DND-41 (cell line): Measurements from ENCODE around the gene NTN4.

ENCODE experiments used
- ATAC-seq: fragments of 200-7000 bp; cut with Tn5 transposase; 3 replicates; pipeline ENCODE4 v1.9.1; 2021; ENCODE audit warnings: low read depth; ENCODE audit not compliant: insufficient read depth
- DNase-seq: peaks from one replicate; pipeline ENCODE4 v3.0.0-alpha.2; 2020
- H2AFZ ChIP-seq: 2 replicates; pipeline ENCODE4 v1.6.0; 2012; ENCODE audit warnings: low read depth, low read length
- H3K27ac ChIP-seq: 2 replicates; pipeline ENCODE4 v1.5.1; 2012; ENCODE audit warnings: low read length, inconsistent platforms
- H3K27me3 ChIP-seq: fragments of 200-600 bp; sonication (generic); 2 replicates; pipeline ENCODE4 v1.6.0; 2012; ENCODE audit warnings: low read length, mild to moderate bottlenecking, inconsistent platforms; ENCODE audit not compliant: insufficient read depth, poor library complexity
- H3K36me3 ChIP-seq: 2 replicates; pipeline ENCODE4 v1.5.1; 2012; ENCODE audit warnings: low read length, inconsistent platforms; ENCODE audit not compliant: insufficient read depth
- H3K4me1 ChIP-seq: 2 replicates; pipeline ENCODE4 v1.5.1; 2012; ENCODE audit warnings: mild to moderate bottlenecking, low read length; ENCODE audit not compliant: insufficient read depth
- H3K4me2 ChIP-seq: 2 replicates; pipeline ENCODE4 v1.6.0; 2012; ENCODE audit warnings: mild to moderate bottlenecking, moderate library complexity, low read length, inconsistent platforms; ENCODE audit not compliant: insufficient read depth
- H3K4me3 ChIP-seq, 2 experiments: fragments of 200-600 bp in 1 of 2; shearing (Covaris generic) in 1 of 2; 2 replicates each; pipeline ENCODE4 v1.5.1; 2012 to 2016; ENCODE audit warnings: inconsistent platforms in 2 of 2, low read length in 2 of 2, mild to moderate bottlenecking in 2 of 2, low read depth in 1 of 2, moderate library complexity in 1 of 2
- H3K79me2 ChIP-seq: 2 replicates; pipeline ENCODE4 v1.6.0; 2012; ENCODE audit warnings: low read length, inconsistent platforms; ENCODE audit not compliant: insufficient read depth
- H3K9ac ChIP-seq: 2 replicates; pipeline ENCODE4 v1.6.0; 2012; ENCODE audit warnings: low read depth, mild to moderate bottlenecking, inconsistent platforms, low read length, moderate library complexity
- H3K9me3 ChIP-seq: 2 replicates; pipeline ENCODE4 v1.5.1; 2012; ENCODE audit warnings: low read length, moderate library complexity, mild to moderate bottlenecking, inconsistent platforms; ENCODE audit not compliant: insufficient read depth, severe bottlenecking
- H4K20me1 ChIP-seq: 2 replicates; pipeline ENCODE4 v1.6.0; 2012; ENCODE audit warnings: low read length; ENCODE audit not compliant: insufficient read depth
- EZH2 ChIP-seq: IDR thresholded peaks from 3 replicates; pipeline ENCODE4 v1.6.1; 2012; ENCODE audit warnings: borderline replicate concordance, low read depth, mild to moderate bottlenecking, moderate library complexity, low read length, inconsistent platforms; ENCODE audit not compliant: severe bottlenecking
- TF ChIP-seq, protein P1 (sequence below): IDR thresholded peaks from 2 replicates; pipeline ENCODE4 v1.5.1; 2012; ENCODE audit warnings: borderline replicate concordance, low read length, moderate library complexity, mild to moderate bottlenecking; ENCODE audit not compliant: poor library complexity, severe bottlenecking; ENCODE audit errors: extremely low read depth

Gene NTN4

DNA sequence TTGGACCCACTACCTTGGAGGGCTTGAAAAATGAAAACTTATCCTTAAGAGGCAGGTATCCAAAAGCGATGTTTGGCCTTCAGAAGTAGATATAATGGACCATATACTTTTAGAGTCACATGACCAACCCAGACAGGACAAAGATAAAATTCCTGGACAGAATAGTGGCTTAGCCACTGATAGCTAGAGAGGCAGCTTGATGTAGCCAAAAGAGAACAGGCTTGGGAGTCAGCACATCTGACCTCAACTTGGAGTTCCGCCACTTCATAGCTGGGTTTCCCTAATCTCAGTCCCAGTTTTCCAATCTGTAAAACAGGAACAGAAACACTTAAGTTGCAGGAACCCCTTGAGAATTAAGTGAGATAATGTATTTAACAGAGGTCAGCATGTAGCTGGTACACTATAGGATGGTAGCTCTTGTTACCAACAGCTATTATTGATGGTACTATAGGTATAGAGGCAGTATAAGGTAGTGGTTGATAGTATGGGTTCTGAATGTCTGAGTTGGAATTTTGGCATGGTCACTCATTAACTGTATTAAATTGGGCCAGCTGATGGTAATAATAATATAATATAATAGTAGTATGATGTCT lies 176.1 kb downstream of the NTN4 start:
- Histone ChIP-seq H2AFZ (no peak overlapping the region), H4K20me1 (no peaks in the 10 kb centered on the region), H3K27me3 (no peaks in the 10 kb centered on the region), H3K79me2 (no peaks in the 10 kb centered on the region), H3K36me3 (no peaks in the 10 kb centered on the region), H3K27ac (no peak overlapping the region), H3K9ac (no peak overlapping the region), H3K4me2 (no peak overlapping the region), H3K4me3 (no peak overlapping the region), H3K9me3 (no peaks in the 10 kb centered on the region), H3K4me1 (no peaks in the 10 kb centered on the region)
- DNase-seq, result no peak
- no peak for TF ChIP-seq EZH2
- TF ChIP-seq, protein P1, sequence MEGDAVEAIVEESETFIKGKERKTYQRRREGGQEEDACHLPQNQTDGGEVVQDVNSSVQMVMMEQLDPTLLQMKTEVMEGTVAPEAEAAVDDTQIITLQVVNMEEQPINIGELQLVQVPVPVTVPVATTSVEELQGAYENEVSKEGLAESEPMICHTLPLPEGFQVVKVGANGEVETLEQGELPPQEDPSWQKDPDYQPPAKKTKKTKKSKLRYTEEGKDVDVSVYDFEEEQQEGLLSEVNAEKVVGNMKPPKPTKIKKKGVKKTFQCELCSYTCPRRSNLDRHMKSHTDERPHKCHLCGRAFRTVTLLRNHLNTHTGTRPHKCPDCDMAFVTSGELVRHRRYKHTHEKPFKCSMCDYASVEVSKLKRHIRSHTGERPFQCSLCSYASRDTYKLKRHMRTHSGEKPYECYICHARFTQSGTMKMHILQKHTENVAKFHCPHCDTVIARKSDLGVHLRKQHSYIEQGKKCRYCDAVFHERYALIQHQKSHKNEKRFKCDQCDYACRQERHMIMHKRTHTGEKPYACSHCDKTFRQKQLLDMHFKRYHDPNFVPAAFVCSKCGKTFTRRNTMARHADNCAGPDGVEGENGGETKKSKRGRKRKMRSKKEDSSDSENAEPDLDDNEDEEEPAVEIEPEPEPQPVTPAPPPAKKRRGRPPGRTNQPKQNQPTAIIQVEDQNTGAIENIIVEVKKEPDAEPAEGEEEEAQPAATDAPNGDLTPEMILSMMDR, result no peak
- no peak for ATAC-seq

GRCh38 chr12:95613021-95613420 lies 177.5 kb downstream of the NTN4 start:
- DNase-seq (no peak), ATAC-seq (no peak)
- Histone ChIP-seq H3K4me1 (no peaks in the 10 kb centered on the region), H2AFZ (no peak overlapping the region), H3K9me3 (no peaks in the 10 kb centered on the region), H3K4me2 (no peak overlapping the region), H3K27ac (no peak overlapping the region), H3K9ac (no peak overlapping the region), H3K4me3 (no peak overlapping the region), H3K27me3 (no peaks in the 10 kb centered on the region), H3K36me3 (no peaks in the 10 kb centered on the region), H4K20me1 (no peaks in the 10 kb centered on the region), H3K79me2 (no peaks in the 10 kb centered on the region)
- TF ChIP-seq, protein P1, result no peak

- no peaks in the 10 kb centered on the region for H3K36me3 ChIP-seq
- ATAC-seq (no peak), DNase-seq (no peak)
- no peak overlapping the region for H2AFZ ChIP-seq
- no peak overlapping the region for H3K9ac ChIP-seq
- TF ChIP-seq EZH2, result no peak
- TF ChIP-seq, protein P1, result no peak
- no peaks in the 10 kb centered on the region for H3K79me2 ChIP-seq
- H3K9me3 ChIP-seq, result no peaks in the 10 kb centered on the region
- no peak overlapping the region for H3K4me2 ChIP-seq
- H3K4me1 ChIP-seq, result no peaks in the 10 kb centered on the region
- no peaks in the 10 kb centered on the region for H3K27me3 ChIP-seq
- H3K27ac ChIP-seq, result no peak overlapping the region
- H3K4me3 ChIP-seq, result no peak overlapping the region
- H4K20me1 ChIP-seq, result no peaks in the 10 kb centered on the region
Measured at GRCh38 chr12:95611676-95612309, 178.8 kb downstream of the NTN4 start.
